HepG2 (cell line): ENCODE results near the gene PLPP7. TPM values are rescaled to one million over a fixed set of nuclear protein-coding genes. Genes with fewer than 3 reads are reported as not detected.
A peak's percentile ranks its signal among the peaks of the same experiment; 100 is the strongest.

ENCODE experiments used
- AHR ChIP-seq: IDR thresholded peaks from 2 replicates; pipeline ENCODE4 v1.6.1; 2018; ENCODE audit warnings: missing genetic modification reagents, missing compliant biosample characterization
- ATF7 ChIP-seq, 2 experiments: fragments of 450-650 bp in 1 of 2; sonication (generic) in 1 of 2; formaldehyde crosslinking in 1 of 2; IDR thresholded peaks; 2 replicates each; pipeline versions ENCODE4 v1.4.0 to v1.6.1; 2016 to 2020; ENCODE audit warnings: antibody characterized with exemption in 1 of 2, mild to moderate bottlenecking in 1 of 2, missing genetic modification reagents in 1 of 2
- CHCHD3 ChIP-seq: sonication (generic); formaldehyde crosslinking; IDR thresholded peaks from 2 replicates; pipeline ENCODE4 v1.8.0; 2022; ENCODE audit warnings: mild to moderate bottlenecking, missing genetic modification reagents, moderate library complexity
- EEA1 ChIP-seq: sonication (generic); formaldehyde crosslinking; IDR thresholded peaks from 2 replicates; pipeline ENCODE4 v1.5.1; 2020; ENCODE audit warnings: mild to moderate bottlenecking, missing genetic modification reagents, borderline replicate concordance
- GZF1 ChIP-seq: sonication (generic); formaldehyde crosslinking; IDR thresholded peaks from 2 replicates; pipeline ENCODE4 v1.5.1; 2020; ENCODE audit warnings: mild to moderate bottlenecking, missing genetic modification reagents
- HOMEZ ChIP-seq: IDR thresholded peaks from 2 replicates; pipeline ENCODE4 v1.6.1; 2016; ENCODE audit warnings: low read depth
- KDM2A ChIP-seq: sonication (generic); formaldehyde crosslinking; IDR thresholded peaks from 2 replicates; pipeline ENCODE4 v1.4.0; 2020; ENCODE audit warnings: low read depth, missing genetic modification reagents, borderline replicate concordance
- KLF9 ChIP-seq: IDR thresholded peaks from 2 replicates; pipeline ENCODE4 v1.6.1; 2016; ENCODE audit warnings: low read depth
- NFRKB ChIP-seq: fragments of 450-650 bp; IDR thresholded peaks from 2 replicates; pipeline ENCODE4 v1.6.1; 2017
- NR2F6 ChIP-seq, 2 experiments: IDR thresholded peaks; 2 replicates each; pipeline ENCODE4 v1.6.1; 2016; ENCODE audit warnings: antibody characterized with exemption in 1 of 2, mild to moderate bottlenecking in 1 of 2
- POLR2AphosphoS5 ChIP-seq: IDR thresholded peaks from 2 replicates; pipeline ENCODE4 v1.6.1; 2012; ENCODE audit warnings: low read depth, low read length
- SALL1 ChIP-seq: sonication (generic); formaldehyde crosslinking; IDR thresholded peaks from 2 replicates; pipeline ENCODE4 v1.8.0; 2022; ENCODE audit warnings: mild to moderate bottlenecking, missing genetic modification reagents
- SNRNP70 ChIP-seq: fragments of 200-400 bp; formaldehyde crosslinking; IDR thresholded peaks from 2 replicates; pipeline ENCODE4 v1.6.1; 2017; ENCODE audit warnings: mild to moderate bottlenecking, low read depth, low read length, moderate library complexity
- ZBTB38 ChIP-seq: sonication (generic); formaldehyde crosslinking; IDR thresholded peaks from 2 replicates; pipeline ENCODE4 v1.5.1; 2020; ENCODE audit warnings: mild to moderate bottlenecking, missing genetic modification reagents
- ZNF891 ChIP-seq: sonication (generic); formaldehyde crosslinking; IDR thresholded peaks from 2 replicates; pipeline ENCODE4 v1.5.0; 2020; ENCODE audit warnings: mild to moderate bottlenecking, missing genetic modification reagents
- polyA plus RNA-seq, 8 experiments: library from polyadenylated mRNA; depleted of rRNA in 3 of 8; stranded (reverse) in 7 of 8; unstranded in 1 of 8; fragments of >200 nt; fragmentation: Illumina TruSeq in 4 of 8; extraction: Trizol in 4 of 8; gene quantifications; 2 replicates each; pipeline versions ENCODE4 v1.2.1 to v1.2.3, GENCODE V29; 2011 to 2016; ENCODE audit warnings: low read depth in 4 of 8, missing spikeins in 1 of 8, mixed read lengths in 1 of 8; ENCODE audit not compliant: insufficient read depth in 1 of 8
- total RNA-seq, 5 experiments: library from RNA; depleted of rRNA; stranded (reverse); fragments of >200 nt; fragmentation: Illumina TruSeq; extraction: Trizol; gene quantifications; 2 replicates each; pipeline ENCODE4 v1.2.3, GENCODE V29; 2016; ENCODE audit warnings: low read depth in 1 of 5
- TF ChIP-seq, protein P1 (sequence below): sonication (generic); formaldehyde crosslinking; IDR thresholded peaks from 2 replicates; pipeline ENCODE4 v1.4.0; 2020; ENCODE audit warnings: missing genetic modification reagents, mild to moderate bottlenecking, borderline replicate concordance
- TF ChIP-seq, protein P2 (sequence below): sonication (generic); formaldehyde crosslinking; conservative IDR thresholded peaks from 2 replicates; pipeline ENCODE4 v1.4.0; 2020; ENCODE audit warnings: missing genetic modification reagents
- TF ChIP-seq, protein P3 (sequence below): sonication (generic); formaldehyde crosslinking; IDR thresholded peaks from 2 replicates; pipeline ENCODE4 v1.4.0; 2020; ENCODE audit warnings: mild to moderate bottlenecking, low read depth, missing genetic modification reagents

The PLPP7 gene
- total and polyA plus RNA-seq, 2 of the 13 experiments (the other 11 are each of a cell fraction or from before 2014, with no cell fraction given): 0.33 to 1.2 TPM

DNA sequence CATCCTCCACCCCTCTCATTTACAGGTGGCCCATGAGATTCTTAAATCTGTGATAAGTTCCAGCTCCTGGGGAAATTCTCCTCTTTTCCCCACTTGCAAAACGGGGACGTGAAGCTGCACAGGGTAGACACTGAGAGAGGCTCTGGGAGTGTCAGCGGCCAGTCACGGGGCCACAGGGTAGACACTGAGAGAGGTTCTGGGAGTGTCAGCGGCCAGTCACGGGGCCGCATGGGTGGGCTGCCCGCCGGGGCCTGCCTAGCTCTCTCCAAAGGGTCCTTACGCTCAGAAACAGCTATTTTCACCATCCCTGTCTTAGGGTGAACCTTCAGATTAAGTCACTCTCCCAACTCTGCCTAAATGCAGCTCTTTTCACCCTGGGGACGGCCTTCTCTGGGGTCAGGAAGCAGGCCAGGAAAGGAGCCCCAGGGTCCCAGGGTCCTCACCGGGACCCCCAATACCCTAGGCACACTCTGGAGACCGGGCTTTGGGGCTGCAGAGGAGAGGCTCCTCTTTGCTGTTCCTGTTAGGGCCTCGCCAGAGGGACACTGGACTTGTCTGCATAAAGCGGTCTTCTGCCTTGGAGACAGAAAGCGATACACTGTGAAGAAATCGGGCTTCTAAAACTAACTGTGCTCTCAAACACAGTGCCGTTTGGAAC is 14.7 kb upstream of the PLPP7 start (continued):
- TF ChIP-seq, protein P1, sequence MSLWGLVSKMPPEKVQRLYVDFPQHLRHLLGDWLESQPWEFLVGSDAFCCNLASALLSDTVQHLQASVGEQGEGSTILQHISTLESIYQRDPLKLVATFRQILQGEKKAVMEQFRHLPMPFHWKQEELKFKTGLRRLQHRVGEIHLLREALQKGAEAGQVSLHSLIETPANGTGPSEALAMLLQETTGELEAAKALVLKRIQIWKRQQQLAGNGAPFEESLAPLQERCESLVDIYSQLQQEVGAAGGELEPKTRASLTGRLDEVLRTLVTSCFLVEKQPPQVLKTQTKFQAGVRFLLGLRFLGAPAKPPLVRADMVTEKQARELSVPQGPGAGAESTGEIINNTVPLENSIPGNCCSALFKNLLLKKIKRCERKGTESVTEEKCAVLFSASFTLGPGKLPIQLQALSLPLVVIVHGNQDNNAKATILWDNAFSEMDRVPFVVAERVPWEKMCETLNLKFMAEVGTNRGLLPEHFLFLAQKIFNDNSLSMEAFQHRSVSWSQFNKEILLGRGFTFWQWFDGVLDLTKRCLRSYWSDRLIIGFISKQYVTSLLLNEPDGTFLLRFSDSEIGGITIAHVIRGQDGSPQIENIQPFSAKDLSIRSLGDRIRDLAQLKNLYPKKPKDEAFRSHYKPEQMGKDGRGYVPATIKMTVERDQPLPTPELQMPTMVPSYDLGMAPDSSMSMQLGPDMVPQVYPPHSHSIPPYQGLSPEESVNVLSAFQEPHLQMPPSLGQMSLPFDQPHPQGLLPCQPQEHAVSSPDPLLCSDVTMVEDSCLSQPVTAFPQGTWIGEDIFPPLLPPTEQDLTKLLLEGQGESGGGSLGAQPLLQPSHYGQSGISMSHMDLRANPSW (CRISPR knock-in tag): no peak
- TF ChIP-seq ZBTB38 (CRISPR knock-in tag) (0 out of 2 replicates have a peak, but pooled peaks have one; percentile 58), AHR (no peak), NFRKB (no peak), ATF7 (IDR thresholded peaks at IDR 0.05) (no peak), ATF7 (CRISPR knock-in tag; IDR thresholded peaks at IDR 0.05) (no peak), EEA1 (peak; percentile 19; the same call in 1 of the 2 replicates), CHCHD3 (CRISPR knock-in tag) (no peak), ZNF891 (CRISPR knock-in tag) (0 out of 2 replicates have a peak, but pooled peaks have one; percentile 33), KDM2A (CRISPR knock-in tag) (no peak), NR2F6 (IDR thresholded peaks at IDR 0.05) (no peak), NR2F6 (CRISPR knock-in tag; IDR thresholded peaks at IDR 0.05) (no peak), POLR2AphosphoS5 (no peak), HOMEZ (no peak), GZF1 (no peak), SNRNP70 (no peak), KLF9 (CRISPR knock-in tag) (no peak), SALL1 (CRISPR knock-in tag) (no peak)
- TF ChIP-seq, protein P2, sequence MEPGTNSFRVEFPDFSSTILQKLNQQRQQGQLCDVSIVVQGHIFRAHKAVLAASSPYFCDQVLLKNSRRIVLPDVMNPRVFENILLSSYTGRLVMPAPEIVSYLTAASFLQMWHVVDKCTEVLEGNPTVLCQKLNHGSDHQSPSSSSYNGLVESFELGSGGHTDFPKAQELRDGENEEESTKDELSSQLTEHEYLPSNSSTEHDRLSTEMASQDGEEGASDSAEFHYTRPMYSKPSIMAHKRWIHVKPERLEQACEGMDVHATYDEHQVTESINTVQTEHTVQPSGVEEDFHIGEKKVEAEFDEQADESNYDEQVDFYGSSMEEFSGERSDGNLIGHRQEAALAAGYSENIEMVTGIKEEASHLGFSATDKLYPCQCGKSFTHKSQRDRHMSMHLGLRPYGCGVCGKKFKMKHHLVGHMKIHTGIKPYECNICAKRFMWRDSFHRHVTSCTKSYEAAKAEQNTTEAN (CRISPR knock-in tag): no peak
- TF ChIP-seq, protein P3, sequence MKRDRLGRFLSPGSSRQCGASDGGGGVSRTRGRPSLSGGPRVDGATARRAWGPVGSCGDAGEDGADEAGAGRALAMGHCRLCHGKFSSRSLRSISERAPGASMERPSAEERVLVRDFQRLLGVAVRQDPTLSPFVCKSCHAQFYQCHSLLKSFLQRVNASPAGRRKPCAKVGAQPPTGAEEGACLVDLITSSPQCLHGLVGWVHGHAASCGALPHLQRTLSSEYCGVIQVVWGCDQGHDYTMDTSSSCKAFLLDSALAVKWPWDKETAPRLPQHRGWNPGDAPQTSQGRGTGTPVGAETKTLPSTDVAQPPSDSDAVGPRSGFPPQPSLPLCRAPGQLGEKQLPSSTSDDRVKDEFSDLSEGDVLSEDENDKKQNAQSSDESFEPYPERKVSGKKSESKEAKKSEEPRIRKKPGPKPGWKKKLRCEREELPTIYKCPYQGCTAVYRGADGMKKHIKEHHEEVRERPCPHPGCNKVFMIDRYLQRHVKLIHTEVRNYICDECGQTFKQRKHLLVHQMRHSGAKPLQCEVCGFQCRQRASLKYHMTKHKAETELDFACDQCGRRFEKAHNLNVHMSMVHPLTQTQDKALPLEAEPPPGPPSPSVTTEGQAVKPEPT: 0 out of 2 replicates have a peak, but pooled peaks have one; percentile 51
